ENCODE data around the gene IQCM.

DNA sequence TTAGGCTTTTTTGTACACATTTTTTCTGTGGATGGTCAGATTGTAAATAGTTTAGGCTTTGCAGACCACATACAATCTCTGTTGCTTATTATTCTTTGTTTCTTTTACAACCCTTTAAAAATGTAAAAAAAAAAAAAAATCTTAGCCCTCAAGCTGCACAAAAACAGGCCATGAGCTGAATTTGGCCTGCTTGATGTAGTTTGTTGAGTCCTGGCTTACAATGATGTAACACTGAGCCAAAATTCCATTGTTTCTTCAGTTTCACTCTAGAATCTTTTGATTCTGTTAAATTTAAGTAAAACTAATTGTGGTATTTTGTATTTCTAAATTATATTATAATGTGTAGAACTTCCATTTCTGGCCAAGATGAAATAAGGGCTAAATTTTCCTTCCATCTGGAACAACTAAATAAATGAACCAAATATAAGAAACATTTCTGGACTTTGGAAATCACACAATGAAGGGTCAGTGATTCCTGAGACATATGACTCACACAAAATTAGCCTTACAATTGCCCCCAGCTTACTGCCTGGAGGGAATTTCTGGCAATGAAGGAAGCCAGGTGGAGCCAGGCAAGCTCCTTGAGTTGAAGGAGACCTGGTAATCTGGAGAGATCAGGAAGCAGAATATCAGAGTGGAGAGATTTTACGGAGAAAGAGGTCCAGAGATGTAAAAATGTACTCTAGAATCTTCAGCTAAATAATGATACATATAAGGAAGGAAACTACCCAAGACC lies 29.8 kb downstream of the IQCM start:
- no peak for TF ChIP-seq EP300 (IDR thresholded peaks at IDR 0.05; ENCODE audit: borderline replicate concordance in 1 of 2, control insufficient read depth in 1 of 2, low read depth in 2 of 2, low read length in 2 of 2)
- no peak for TF ChIP-seq SMC3 (IDR thresholded peaks at IDR 0.05; ENCODE audit: borderline replicate concordance, low read length)
- no peak for TF ChIP-seq NFIC (IDR thresholded peaks at IDR 0.05; ENCODE audit: low read depth, low read length)
- TF ChIP-seq, protein P1, sequence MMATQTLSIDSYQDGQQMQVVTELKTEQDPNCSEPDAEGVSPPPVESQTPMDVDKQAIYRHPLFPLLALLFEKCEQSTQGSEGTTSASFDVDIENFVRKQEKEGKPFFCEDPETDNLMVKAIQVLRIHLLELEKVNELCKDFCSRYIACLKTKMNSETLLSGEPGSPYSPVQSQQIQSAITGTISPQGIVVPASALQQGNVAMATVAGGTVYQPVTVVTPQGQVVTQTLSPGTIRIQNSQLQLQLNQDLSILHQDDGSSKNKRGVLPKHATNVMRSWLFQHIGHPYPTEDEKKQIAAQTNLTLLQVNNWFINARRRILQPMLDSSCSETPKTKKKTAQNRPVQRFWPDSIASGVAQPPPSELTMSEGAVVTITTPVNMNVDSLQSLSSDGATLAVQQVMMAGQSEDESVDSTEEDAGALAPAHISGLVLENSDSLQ (IDR thresholded peaks at IDR 0.05), result no peak
